Activated naive CD4-positive, alpha-beta T cell treated with anti-CD3 and anti-CD28 coated beads, Interleukin-2, amount 50 U/mL, for 24 hours (primary cell): Measurements from ENCODE around the gene SLC6A1.

ENCODE experiments used
- H3K27ac Mint-ChIP-seq: one replicate; pipeline ENCODE4 v1.8.0; 2021; ENCODE audit warnings: mild to moderate bottlenecking, mixed read lengths
- H3K27me3 Mint-ChIP-seq: one replicate; pipeline ENCODE4 v1.8.0; 2021; ENCODE audit warnings: mixed read lengths
- H3K36me3 Mint-ChIP-seq: one replicate; pipeline ENCODE4 v1.8.0; 2021; ENCODE audit warnings: mixed read lengths
- H3K4me1 Mint-ChIP-seq: one replicate; pipeline ENCODE4 v1.8.0; 2021; ENCODE audit warnings: mixed read lengths
- H3K4me3 Mint-ChIP-seq: one replicate; pipeline ENCODE4 v1.8.0; 2021; ENCODE audit warnings: mild to moderate bottlenecking, mixed read lengths
- H3K9me3 Mint-ChIP-seq: one replicate; pipeline ENCODE4 v1.8.0; 2021; ENCODE audit warnings: mixed read lengths

Gene SLC6A1

DNA sequence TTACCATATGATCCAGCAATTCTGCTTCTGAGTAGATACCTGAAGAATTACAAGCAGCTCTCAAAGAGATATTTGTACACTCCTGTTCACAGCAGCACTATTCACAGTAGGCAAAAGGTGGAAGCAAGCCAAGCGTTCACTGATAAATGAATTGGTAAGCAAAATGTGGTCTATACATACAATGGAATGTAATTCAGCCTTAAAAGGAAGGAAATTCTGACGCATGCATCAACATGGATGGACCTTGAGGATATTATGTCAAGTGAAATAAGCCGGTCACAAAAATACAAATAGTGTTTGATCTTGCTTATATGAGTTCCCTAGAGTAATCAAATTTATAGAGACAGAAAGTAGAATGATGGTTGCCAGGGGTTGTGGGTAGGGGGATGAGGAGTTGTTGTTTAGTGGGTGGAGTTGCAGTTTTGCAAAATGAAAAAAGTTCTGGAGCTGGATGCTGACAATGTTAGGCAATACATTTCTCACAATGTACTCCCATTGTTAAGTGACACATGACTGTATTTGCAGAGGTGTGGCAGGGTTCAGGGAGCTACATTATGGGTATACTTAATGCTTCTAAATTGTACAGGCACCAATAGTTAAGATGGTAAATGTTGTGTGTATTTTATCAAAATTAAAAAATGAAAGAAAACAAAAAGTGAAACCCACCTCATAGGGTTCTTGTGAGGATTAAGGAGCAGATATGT is 26.7 kb downstream of the SLC6A1 start:
- Mint-ChIP-seq H3K27ac (no peak overlapping the region), H3K4me3 (no peak overlapping the region), H3K4me1 (no peaks in the 10 kb centered on the region), H3K36me3 (no peaks in the 10 kb centered on the region), H3K27me3 (peaks cover 4% of the 10 kb centered on the region), H3K9me3 (no peaks in the 10 kb centered on the region)

DNA sequence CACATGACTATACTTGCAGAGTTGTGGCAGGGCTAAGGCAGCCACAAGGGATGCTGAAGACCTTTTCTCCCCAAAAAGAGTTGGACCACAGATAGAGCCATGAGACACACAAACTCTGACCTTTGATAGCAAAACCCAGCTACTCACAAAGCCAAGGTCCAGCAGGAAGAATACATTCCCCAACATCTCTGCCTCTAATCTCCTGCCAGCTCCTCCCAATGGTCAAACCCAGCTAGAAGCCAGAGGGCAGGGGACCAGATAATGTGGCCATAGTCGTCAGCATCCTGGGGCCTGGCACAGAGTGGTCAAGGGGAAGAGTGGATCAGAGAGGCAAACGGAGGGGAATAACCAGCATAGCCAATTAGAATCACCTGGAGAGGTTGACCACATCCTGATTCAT is 28.2 kb downstream of the SLC6A1 start:
- no peaks in the 10 kb centered on the region for H3K36me3 Mint-ChIP-seq
- H3K27me3 Mint-ChIP-seq = peaks cover 2% of the 10 kb centered on the region
- no peak overlapping the region for H3K27ac Mint-ChIP-seq
- H3K4me3 Mint-ChIP-seq = no peak overlapping the region
- H3K9me3 Mint-ChIP-seq = no peaks in the 10 kb centered on the region
- H3K4me1 Mint-ChIP-seq = no peaks in the 10 kb centered on the region

DNA sequence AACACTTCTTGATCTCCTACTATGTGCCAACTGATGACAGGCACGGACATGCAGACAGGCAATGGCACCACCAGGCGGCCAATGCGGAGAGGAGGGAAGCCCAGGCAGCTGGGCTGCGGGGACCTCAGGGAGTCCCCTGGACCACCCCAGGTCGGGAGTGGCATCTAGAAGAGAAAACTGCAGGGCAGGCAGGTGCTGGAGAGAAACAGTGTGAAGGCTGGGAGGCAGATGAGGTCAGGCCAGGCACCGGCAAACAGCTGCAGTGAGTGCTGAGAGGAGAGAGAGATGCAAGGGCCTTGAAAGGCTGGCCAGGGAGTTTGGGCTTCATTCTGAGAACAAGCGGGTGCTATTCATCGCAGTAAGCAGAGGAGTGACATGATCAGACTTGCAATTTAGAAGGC is 29.1 kb downstream of the SLC6A1 start:
- no peak overlapping the region for H3K27ac Mint-ChIP-seq
- H3K4me3 Mint-ChIP-seq = no peak overlapping the region
- no peaks in the 10 kb centered on the region for H3K4me1 Mint-ChIP-seq
- peaks cover 3% of the 10 kb centered on the region for H3K9me3 Mint-ChIP-seq
- no peaks in the 10 kb centered on the region for H3K36me3 Mint-ChIP-seq
- H3K27me3 Mint-ChIP-seq = peaks cover 4% of the 10 kb centered on the region

DNA sequence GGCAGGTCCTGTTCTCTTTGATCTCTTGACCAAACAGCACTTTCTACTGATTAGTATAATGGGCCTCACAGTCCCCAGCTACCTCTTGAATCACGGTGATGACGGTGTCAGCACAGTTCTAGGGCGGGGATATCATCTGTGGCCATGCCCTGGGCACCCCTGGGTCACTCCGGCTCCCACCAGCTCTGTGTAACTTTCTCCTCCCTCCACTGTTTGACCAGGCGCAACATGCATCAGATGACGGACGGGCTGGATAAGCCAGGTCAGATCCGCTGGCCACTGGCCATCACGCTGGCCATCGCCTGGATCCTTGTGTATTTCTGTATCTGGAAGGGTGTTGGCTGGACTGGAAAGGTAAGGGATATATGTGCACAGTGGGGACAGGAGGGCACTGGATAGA is 29.6 kb downstream of the SLC6A1 start:
- Mint-ChIP-seq H3K4me3 (no peak overlapping the region), H3K36me3 (no peaks in the 10 kb centered on the region), H3K27ac (no peak overlapping the region)

DNA sequence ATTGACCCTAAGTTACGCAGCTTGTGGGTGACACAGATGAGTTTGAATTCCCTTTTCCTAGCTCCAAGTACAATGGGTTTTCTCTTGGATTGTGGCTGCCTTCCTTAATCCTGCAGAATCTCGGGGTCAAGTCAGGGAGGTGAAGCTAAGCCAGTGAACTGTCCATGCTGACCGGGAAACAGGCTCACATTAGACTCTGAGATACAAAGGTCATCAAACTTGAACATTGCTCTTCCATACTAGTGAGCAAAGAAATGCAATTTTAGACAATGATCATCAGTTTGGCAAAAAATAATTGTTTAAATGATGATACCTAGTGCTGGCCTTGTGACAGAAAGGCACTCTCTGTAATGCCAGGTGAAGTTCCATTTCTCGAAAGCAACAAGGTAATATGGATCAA is 31.6 kb downstream of the SLC6A1 start:
- H3K9me3 Mint-ChIP-seq = peaks cover 5% of the 10 kb centered on the region

More for the DNA sequence above, 29.6 kb downstream of the SLC6A1 start:
- Mint-ChIP-seq H3K9me3 (peaks cover 5% of the 10 kb centered on the region), H3K4me1 (no peaks in the 10 kb centered on the region), H3K27me3 (peaks cover 4% of the 10 kb centered on the region)

DNA sequence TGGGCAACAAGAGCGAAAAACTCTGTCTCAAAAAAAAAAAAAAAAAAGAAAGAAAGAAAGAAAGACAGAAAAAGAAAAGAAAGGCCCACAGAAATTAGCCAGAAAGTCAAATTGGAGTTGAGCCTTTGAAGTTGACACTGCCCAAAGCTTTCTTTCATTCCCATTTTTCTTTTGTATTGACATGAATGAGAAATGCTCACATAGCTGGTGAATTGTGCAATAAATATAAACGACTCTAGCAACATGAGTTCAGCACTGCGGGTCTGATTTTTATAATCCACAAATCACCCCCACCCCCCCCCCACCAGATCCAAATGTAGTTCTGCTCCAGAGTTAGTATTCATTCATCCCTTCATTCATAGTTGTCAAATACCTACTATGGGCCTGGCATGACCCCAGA is 37.4 kb downstream of the SLC6A1 start:
- Mint-ChIP-seq H3K4me3 (no peak overlapping the region), H3K27me3 (peaks cover 9% of the 10 kb centered on the region), H3K9me3 (peaks cover 5% of the 10 kb centered on the region)

More for the DNA sequence above, 31.6 kb downstream of the SLC6A1 start:
- H3K27ac Mint-ChIP-seq = no peak overlapping the region
- H3K4me3 Mint-ChIP-seq = no peak overlapping the region
- no peaks in the 10 kb centered on the region for H3K36me3 Mint-ChIP-seq
- H3K4me1 Mint-ChIP-seq = no peaks in the 10 kb centered on the region
- H3K27me3 Mint-ChIP-seq = peaks cover 2% of the 10 kb centered on the region

DNA sequence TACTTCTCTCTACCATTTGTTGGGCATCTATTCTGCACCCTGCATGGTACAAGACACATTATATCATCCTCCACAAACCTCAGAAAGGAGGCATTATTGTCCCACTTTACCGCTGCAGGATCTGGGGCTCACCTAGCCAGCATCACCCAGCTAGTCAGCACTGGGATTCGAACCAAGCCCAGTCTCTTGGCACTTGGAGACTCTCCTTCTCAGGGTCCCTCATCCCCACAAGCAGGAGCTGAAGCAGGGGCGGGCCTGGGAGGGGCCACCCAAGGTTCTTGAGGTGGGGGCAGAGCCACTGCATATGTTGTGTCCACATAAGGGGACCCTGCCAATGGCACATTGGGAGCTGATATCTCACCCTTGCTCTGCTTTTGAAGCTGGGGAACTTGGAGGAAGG is 41.3 kb downstream of the SLC6A1 start:
- H3K36me3 Mint-ChIP-seq = no peaks in the 10 kb centered on the region
- H3K4me1 Mint-ChIP-seq = no peaks in the 10 kb centered on the region
- peaks cover 28% of the 10 kb centered on the region for H3K27me3 Mint-ChIP-seq
- no peak overlapping the region for H3K4me3 Mint-ChIP-seq
- no peak overlapping the region for H3K27ac Mint-ChIP-seq
- H3K9me3 Mint-ChIP-seq = no peaks in the 10 kb centered on the region

More for the DNA sequence above, 37.4 kb downstream of the SLC6A1 start:
- Mint-ChIP-seq H3K36me3 (no peaks in the 10 kb centered on the region), H3K27ac (no peak overlapping the region), H3K4me1 (no peaks in the 10 kb centered on the region)

DNA sequence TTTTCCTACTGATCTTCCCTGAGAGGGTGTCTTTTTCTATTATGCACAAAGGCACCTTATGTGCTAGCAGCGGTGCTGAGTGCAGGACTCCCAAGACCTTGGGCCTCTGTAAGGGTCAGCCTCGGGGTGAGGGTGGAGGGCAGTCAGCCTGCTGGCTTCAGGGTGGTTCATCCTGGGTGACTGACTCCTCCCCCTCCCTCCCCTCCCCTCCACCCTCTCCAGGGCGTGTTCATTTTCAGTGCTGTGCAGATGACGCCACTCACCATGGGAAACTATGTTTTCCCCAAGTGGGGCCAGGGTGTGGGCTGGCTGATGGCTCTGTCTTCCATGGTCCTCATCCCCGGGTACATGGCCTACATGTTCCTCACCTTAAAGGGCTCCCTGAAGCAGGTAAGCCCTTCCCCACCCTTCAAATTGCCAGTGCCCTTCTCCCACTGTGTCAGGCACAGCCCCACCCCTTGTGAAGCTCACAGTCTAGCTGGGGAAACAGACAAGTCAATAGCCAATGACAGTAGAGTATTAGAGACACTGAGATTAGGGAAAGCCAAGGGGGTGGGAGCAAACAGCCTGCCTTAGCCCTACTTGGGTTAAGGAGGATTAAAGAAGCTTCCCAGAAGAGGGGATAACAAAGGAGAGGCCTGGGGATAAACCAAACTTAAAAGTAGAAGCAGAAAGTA is 41.9 kb downstream of the SLC6A1 start:
- Mint-ChIP-seq H3K9me3 (no peaks in the 10 kb centered on the region), H3K4me1 (no peaks in the 10 kb centered on the region), H3K27me3 (peaks cover 28% of the 10 kb centered on the region), H3K4me3 (no peak overlapping the region), H3K27ac (no peak overlapping the region), H3K36me3 (no peaks in the 10 kb centered on the region)

DNA sequence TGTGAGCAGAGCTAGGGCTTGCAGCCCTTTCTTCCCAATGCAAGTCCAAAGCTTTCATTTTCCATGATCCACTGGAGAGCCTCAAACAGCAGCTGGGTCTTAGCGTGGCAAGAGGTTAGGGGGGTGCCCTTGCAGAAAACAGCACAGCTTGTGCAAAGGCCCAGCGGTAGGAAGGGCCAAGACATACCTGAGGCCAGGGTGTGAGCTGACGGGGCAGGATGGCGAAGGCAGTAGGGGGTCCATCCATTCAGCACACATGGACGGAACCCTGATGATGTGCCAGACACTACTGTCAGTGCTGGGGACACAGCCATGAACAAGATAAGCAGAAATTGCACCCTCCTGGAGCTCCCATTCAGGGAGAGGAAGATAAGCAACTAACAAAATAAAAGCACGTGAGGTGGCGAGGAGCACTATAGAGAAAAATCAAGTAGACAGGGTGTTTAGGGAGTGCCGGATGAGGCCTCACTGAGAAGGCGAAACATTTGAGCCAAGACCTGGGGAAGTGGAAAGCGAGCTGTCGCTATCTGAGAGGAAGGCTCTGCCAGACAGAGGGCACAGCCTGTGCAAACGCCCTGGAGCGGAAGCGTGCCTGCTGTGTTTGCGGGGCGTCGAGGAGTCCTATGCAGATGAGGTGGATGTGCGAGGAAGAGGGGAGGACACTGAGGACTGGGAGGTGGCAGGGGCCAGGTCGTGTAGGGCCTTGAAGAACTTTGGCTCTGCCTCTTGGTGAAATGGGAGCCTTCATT is 43.4 kb downstream of the SLC6A1 start:
- H3K4me3 Mint-ChIP-seq = no peak overlapping the region
- no peaks in the 10 kb centered on the region for H3K36me3 Mint-ChIP-seq
- H3K4me1 Mint-ChIP-seq = no peaks in the 10 kb centered on the region
- H3K27ac Mint-ChIP-seq = no peak overlapping the region
- H3K9me3 Mint-ChIP-seq = no peaks in the 10 kb centered on the region
- H3K27me3 Mint-ChIP-seq = peaks cover 26% of the 10 kb centered on the region

DNA sequence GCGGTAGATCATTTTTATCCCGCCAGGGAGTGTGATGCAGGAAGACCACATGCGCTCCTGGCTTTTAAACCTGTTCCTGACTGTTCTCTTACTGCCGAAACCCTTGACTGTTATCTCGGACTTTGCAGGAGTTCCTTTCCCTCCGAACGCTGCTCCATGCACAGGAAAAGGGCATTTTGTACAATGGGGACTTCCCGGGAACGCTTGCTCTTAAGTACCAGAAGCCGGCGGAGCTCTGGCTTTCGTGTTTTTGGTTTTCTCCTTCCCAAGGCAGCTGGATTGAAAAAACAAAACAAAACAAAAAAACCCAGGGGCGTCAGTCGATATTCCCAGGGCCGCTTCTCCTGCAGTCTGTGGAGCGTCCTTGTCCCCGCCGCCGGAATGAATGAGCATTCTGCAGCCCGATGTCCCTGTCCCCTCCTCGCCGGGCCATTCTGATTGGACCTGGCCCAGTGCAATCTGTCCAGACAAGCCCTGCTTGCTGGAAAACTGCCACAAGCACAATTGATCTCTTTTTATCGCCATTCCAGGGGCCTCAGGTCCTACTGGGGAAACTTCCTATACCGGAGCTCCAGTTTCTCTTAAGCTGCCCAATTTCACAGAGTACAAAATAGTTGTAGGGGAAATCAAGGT is 44.8 kb downstream of the SLC6A1 start:
- no peak overlapping the region for H3K27ac Mint-ChIP-seq
- no peaks in the 10 kb centered on the region for H3K4me1 Mint-ChIP-seq
- peaks cover 27% of the 10 kb centered on the region for H3K27me3 Mint-ChIP-seq
- no peak overlapping the region for H3K4me3 Mint-ChIP-seq
- no peaks in the 10 kb centered on the region for H3K9me3 Mint-ChIP-seq
- H3K36me3 Mint-ChIP-seq = no peaks in the 10 kb centered on the region

DNA sequence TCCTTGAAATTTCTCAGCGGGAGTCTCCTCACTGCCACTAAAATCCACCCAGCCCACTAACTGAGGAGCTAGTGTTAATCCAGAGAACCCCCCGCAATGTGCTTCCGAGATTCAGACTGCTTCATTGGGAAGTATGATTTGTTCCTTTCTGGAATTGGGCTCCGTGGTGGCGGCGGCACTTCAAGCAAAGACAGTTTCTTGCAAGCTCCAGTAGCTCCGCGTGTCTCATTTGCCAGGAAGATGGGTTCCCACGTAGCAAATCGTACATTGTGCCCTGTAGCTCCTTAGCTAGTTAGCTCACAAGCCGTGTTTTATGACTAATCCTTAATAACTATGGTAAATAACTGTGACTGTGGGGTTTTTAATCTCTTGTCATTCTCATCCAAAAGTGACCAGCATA is 45.4 kb downstream of the SLC6A1 start:
- peaks cover 27% of the 10 kb centered on the region for H3K27me3 Mint-ChIP-seq
- H3K27ac Mint-ChIP-seq = no peak overlapping the region
- H3K36me3 Mint-ChIP-seq = no peaks in the 10 kb centered on the region
- no peaks in the 10 kb centered on the region for H3K4me1 Mint-ChIP-seq
- H3K4me3 Mint-ChIP-seq = no peak overlapping the region
- no peaks in the 10 kb centered on the region for H3K9me3 Mint-ChIP-seq

DNA sequence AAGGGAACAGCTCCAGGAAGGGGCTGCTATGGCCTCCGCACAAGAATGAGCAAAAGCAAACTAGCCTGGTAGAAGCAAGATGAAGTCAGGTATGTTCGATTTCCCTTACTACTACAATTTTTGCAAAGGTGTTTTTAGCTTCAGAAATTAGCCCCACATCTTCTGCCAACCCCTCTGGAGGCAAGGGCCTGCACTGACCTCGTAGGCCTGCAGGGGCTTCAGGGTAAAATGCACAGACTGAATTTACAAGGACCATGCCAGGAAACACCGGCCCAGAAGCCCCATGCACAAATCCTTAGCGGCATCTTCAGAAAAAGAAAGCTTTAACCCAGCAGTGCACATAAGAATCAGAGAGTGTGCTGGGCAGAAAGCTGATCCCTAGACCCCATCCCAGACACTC is 53.0 kb downstream of the SLC6A1 start:
- no peak overlapping the region for H3K4me3 Mint-ChIP-seq
- no peaks in the 10 kb centered on the region for H3K36me3 Mint-ChIP-seq
- H3K4me1 Mint-ChIP-seq = no peaks in the 10 kb centered on the region
- H3K27me3 Mint-ChIP-seq = peaks cover 3% of the 10 kb centered on the region
- H3K27ac Mint-ChIP-seq = no peak overlapping the region
- no peaks in the 10 kb centered on the region for H3K9me3 Mint-ChIP-seq

DNA sequence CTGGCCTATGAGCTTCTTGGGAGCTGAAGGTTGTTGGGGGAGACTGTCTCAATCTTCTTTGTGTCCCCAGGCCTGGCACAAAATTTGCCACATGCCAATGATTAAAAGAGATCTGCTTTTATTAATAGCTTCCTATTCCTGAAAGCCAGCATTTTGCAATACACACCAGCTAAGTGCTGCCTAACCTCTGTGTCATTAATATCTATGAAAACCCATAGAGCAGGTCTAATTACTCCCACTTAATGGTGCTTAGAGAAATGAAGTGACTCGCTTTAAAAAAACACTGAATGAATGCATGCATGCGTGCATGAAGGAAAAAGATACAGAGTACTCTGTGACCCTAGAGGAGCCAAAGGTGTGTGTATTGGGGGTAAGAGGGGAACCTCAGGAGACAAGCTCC is 55.0 kb downstream of the SLC6A1 start:
- Mint-ChIP-seq H3K27me3 (peaks cover 8% of the 10 kb centered on the region), H3K4me3 (no peak overlapping the region), H3K27ac (no peak overlapping the region), H3K4me1 (no peaks in the 10 kb centered on the region), H3K36me3 (no peaks in the 10 kb centered on the region), H3K9me3 (no peaks in the 10 kb centered on the region)

DNA sequence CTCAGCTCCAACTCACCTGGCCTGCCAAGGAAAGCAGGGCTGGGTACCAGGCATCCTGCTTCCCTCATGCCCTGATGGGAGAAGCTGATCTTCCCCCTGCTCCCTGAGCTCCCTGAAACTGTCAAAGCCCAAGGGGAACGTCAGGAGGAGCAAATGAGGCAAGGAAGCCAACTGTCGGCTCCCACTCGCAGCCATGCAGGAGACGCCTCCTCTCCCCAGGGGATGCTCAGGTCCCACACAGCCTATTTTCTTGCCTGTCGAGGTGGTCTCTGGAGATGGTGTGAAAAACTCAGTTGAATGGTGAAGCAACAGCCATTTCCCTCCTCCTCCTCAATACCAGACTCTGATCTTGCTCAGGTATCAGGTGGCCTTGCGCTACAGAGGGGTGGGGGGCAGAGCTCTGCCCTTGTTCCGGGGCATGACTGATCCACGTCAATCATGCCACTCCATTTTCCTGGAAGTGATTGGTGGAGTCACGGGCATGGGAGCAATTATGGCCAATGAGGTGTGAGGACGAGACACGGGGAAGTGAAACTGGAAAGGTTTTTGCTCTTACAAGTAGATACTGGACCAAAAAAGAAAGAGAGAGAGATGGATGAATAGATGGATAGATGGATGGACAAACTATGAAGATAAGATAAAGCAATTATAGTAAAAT is 58.2 kb downstream of the SLC6A1 start:
- H3K4me1 Mint-ChIP-seq = no peaks in the 10 kb centered on the region
- H3K27me3 Mint-ChIP-seq = peaks cover 19% of the 10 kb centered on the region
- no peaks in the 10 kb centered on the region for H3K9me3 Mint-ChIP-seq
- no peak overlapping the region for H3K4me3 Mint-ChIP-seq
- no peaks in the 10 kb centered on the region for H3K36me3 Mint-ChIP-seq
- H3K27ac Mint-ChIP-seq = no peak overlapping the region

DNA sequence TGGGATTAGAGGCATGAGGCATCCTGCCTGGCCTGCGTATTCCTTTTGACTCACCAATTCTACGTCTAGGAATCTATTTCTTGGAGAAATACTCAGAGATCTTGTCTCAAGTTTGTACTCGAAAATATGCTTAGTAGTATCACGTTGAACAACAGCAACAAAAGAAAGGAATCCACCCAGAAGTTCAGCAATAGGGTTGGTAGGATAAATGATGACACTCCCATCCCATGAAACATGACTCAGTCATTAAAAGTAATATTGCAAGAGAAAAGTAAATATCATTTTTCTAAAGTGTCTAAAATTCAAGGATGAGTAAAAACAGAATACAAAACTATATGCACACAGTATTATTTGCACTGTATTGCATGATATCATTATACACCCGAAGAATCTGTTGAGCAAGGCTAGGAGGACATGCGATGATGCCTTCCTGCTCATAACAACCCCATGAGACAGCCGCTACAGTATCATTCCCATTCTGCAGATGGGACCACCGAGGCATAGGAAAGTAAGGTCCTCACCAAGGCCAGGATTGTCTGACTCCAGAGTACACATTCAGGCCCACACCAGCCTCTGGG is 61.5 kb downstream of the SLC6A1 start:
- H3K27me3 Mint-ChIP-seq = peaks cover 29% of the 10 kb centered on the region
- H3K36me3 Mint-ChIP-seq = no peaks in the 10 kb centered on the region
- H3K4me1 Mint-ChIP-seq = no peaks in the 10 kb centered on the region
- H3K9me3 Mint-ChIP-seq = no peaks in the 10 kb centered on the region
- H3K4me3 Mint-ChIP-seq = no peak overlapping the region
- no peak overlapping the region for H3K27ac Mint-ChIP-seq
